ENCODE results near the gene GPR39.

DNA sequence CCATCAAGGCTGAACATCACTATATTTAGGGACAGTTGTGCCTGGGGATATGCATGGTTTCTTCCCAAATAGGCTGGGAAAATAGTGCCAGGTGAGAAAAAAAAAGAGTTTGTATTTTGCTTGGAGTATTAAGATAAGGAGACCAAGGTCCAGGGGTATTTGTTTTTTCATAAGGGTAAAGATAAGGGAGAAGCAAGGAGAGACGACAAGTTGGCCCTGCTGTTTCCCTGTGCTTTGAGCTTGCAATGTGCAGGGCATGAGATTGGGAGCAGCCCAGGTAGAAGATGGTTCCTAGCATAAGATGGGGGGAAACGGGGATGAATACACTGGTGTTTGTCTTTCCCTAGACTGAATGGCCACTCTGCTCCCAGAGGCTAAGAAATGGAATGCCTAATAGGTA is 8.8 kb upstream of the GPR39 start:
- TF ChIP-seq, protein P1, sequence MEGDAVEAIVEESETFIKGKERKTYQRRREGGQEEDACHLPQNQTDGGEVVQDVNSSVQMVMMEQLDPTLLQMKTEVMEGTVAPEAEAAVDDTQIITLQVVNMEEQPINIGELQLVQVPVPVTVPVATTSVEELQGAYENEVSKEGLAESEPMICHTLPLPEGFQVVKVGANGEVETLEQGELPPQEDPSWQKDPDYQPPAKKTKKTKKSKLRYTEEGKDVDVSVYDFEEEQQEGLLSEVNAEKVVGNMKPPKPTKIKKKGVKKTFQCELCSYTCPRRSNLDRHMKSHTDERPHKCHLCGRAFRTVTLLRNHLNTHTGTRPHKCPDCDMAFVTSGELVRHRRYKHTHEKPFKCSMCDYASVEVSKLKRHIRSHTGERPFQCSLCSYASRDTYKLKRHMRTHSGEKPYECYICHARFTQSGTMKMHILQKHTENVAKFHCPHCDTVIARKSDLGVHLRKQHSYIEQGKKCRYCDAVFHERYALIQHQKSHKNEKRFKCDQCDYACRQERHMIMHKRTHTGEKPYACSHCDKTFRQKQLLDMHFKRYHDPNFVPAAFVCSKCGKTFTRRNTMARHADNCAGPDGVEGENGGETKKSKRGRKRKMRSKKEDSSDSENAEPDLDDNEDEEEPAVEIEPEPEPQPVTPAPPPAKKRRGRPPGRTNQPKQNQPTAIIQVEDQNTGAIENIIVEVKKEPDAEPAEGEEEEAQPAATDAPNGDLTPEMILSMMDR (IDR thresholded peaks at IDR 0.05; ENCODE audit: low read length): no peak
- TF ChIP-seq EZH2phosphoT487 (IDR thresholded peaks at IDR 0.05; ENCODE audit: low read length): no peak
